ENCODE results near the gene ZNF280D.

DNA sequence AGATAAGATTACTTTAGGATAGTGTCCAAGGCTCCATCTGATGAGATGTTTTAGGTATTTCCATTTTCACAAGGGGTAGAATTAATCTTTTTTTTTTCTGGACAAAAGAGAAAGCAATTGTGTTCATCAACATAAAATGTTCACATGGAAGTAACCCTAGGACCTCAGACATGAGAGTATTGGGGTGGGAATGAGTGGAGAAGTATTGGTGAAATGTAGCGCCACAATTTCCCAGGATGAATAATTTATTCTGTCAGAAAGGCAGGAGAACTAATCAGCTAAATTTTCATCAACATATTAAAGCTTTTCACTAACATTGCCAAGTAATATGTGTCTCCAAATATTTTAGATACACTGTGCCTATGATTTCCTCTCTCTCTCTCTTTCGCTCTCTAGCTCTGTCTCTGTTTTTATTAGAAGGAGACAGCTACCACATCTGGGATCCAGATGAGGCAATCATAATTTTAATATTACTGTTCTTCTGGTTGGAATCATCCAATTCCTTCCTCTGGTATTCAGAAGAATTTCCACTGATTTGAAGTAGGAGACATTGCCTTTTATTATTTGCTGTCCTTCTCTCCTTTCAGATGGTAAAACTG lies 21.6 kb upstream of the ZNF280D start:
- TF ChIP-seq CTCF (IDR thresholded peaks at IDR 0.05) (no peak), POLR2AphosphoS5 (IDR thresholded peaks at IDR 0.05) (no peak), POLR2A (IDR thresholded peaks at IDR 0.05) (no peak)
